Sciatic nerve (tissue), 2 donors: Measurements from ENCODE around the gene SEC31B. TPM values are rescaled to one million over a fixed set of nuclear protein-coding genes. Genes with fewer than 3 reads are reported as not detected.
A peak's percentile ranks its signal among the peaks of the same experiment; 100 is the strongest.

Experiments used
- ATAC-seq: fragments of 200-7000 bp; cut with Tn5 transposase; one replicate; pipeline ENCODE4 v1.9.1; 2020; ENCODE audit warnings: mild to moderate bottlenecking, moderate library complexity
- DNase-seq: peaks from one replicate; pipeline ENCODE4 v3.0.0-alpha.2; 2020; ENCODE audit warnings: low spot score
- intact Hi-C: fragments of 100-400 bp; cut with DNase I; formaldehyde crosslinking; loops from one replicate; pipeline ENCODE4 v1.14.2; 2022
- total RNA-seq: library from RNA; stranded (reverse); fragmentation: NEBNext Ultra II Directional; extraction: Animal tissue kit (Norgen Biotek cat#: 25700); gene quantifications from one replicate; pipeline ENCODE4 v1.2.1, GENCODE V29; 2021
- donor health status: DM: no; HTN: no; CAD: no.
- donor health status: DM: no; HTN: no; CAD: no.

Gene SEC31B
- total RNA-seq, 1 donor from 2014 or later, result 20.6 TPM

DNA sequence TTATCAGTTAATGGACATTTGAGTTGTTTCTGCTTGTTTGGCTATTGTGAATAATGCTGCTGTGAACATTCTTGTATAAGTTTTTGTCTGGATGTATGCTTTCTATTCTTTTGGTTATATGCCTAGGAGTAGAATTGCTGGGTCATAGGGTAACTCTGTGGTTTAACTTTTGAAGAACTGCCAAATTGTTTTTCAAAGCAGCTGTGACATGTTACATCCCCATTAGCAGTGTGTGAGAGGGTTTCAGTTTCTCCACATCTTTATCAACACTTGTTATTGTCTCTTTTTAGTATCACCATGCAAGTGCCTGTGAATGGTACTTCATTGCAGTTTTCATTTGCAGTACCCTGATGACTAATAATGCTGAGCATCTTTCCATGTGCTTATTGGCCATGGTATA is 12.1 kb upstream of the SEC31B start:
- intact Hi-C loops, result no loop called here
- DNase-seq, result no peak

DNA sequence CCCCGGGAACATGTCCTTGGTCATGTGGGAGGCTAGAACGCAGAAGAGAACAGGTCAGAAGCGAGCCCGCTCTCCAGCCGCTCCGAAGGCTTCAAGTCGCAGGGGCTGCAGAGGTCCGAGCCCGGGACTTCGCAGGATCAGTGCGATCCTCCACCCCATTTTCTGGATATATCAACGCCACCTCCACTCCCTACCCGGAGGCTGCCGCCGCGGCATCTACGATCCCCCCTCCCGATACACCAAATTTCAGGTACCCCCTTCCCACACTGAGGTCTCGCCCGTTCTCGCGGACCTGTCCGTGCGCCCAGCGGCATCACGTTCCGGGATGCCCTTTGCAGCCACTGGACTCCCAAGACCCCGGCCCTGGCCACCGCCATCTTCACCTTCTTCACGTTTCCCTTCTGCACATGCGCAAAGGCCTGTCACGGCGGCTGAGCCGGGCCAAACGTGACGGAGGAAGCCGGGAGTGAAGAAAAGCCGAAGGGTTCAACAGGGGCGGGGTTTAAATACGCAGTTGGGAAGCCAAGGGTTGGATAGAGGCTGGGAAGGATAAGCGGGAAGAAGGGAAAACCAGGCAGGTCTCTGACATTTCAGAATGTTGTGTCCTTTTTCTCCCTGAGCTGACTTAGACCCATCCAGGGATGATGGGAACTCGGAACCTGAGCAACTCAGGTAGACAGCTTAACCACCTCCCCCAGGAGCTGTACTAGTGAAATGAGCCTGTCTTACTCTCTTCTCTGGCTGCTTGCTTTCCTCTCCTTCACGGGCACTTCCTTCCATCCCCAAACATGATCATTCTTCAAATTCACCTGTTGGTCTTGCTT is 10.0 kb upstream of the SEC31B start, which contains the start of gene NDUFB8:
Gene NDUFB8 (minus strand): TSS at position 397 of the 824 bp plus-strand sequence. CDS start 20 bp downstream, at position 377.
- ATAC-seq, result peak; percentile 97
- intact Hi-C loops, result loop anchor here (10.0 kb wide), 1 partner anchor 195 kb away; the partner anchor contains the start of gene PKD2L1

More for the DNA sequence above, 12.1 kb upstream of the SEC31B start:
- no peak for ATAC-seq

DNA sequence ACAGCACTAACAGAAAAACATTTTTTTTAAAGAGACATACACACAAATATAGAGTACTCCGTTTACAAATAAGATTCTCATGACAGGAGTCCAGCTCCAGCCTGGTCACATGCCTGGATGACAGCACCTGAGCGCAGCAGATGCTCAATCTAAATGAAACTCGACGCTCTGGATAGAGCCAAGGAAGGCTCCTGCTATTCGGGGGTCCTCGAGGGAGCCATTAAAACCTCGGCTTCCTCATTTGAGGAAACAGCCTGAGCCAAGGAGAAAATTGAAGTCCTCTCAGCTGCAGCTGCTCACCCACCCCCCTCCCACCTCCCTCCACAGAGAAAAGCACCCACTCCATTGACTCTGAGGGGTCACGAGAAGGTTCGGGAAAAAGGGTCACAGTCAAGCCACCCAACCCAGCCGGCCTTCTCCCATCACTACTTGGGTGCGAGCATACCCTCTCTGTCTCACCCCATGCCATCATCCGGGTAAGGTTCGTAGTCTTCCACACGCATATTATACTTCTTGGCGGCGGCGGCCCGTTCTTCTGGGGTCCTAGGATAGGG is 9.3 kb upstream of the SEC31B start:
- DNase-seq, result no peak
- intact Hi-C loops, result loop anchor here (10.0 kb wide), 1 partner anchor 194 kb away; the partner anchor contains the start of gene PKD2L1
- peak; percentile 49 for ATAC-seq

More for the DNA sequence above, 10.0 kb upstream of the SEC31B start, which contains the start of gene NDUFB8:
- DNase-seq, result peak; percentile 93

DNA sequence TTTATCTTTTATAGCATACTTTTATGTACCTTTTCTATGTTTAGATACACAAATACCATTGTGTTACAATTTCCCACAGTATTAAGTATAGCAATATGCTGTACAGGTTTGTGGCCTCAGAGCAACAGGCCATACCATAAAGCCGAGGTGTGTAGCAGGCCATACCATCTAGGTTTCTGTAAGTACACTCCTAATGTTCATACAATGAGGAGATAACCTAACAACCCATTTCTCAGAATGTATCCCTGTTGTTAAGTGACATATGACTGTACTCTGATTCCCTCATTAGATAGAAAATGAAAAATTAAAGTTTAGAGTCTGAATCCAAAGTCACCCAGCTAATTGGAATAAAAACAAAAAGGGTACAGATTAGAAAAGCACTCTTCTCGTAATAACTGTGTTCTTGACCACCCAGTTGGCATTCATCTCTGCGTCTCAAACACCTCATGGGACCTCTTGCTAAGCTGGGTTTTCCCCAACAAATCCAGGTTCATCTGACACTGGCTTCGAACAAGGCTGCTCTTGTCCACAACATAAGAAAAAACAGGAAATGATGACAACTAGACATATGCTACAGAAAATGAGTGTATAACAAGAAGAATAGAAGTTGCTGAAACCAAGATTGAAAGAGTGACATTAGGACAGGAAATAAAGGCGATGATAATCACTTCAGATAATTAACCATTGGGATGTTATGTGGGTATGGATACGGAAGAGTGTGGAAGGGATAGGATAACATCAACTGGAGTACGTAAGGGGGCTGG is 8.6 kb upstream of the SEC31B start:
- intact Hi-C loops, result loop anchor here (10.0 kb wide), 1 partner anchor 194 kb away; the partner anchor contains the start of gene PKD2L1

DNA sequence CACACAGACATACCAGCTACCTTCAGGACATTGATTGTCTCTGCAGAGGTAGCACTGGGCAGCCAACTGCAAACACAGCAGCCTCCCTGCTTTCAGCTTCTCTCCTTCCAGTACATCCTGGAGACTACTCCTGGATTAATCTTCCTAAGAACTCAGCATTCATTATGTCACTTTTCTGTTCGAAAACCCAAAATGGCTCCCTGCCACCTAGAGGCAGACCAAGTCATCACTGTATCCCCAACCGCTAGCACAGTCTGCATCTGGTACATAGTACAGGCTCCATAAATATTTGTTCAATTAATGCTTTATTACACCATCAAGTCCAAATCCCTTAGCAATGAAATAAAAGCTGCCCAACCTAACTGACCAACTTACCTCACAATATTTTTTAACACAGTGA is 5.0 kb upstream of the SEC31B start:
- no peak for ATAC-seq
- DNase-seq, result no peak
- intact Hi-C loops, result loop anchor here (10.0 kb wide), 1 partner anchor 190 kb away; the partner anchor contains the start of gene PKD2L1

More for the DNA sequence above, 8.6 kb upstream of the SEC31B start:
- ATAC-seq (no peak), DNase-seq (no peak)

DNA sequence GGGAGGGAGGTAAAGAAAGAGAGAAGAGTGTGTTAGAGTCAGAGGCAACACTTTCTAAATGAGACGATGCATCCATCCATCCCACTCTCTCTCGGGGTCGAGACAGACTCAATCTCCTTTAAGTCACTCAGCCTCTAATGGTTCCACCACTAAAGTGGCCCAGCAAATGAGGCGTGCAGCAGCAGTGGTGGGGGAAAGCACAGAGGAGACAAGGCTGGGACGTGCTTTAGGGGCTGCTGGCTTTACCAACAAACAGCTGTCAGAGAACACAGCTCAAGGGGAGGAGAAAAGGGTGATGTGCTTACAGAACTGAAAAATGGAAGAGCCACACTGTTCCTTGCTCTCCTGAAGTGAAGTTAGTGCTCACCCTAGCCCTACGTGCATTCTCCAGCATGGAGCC is 4.5 kb upstream of the SEC31B start:
- ATAC-seq, result no peak
- DNase-seq, result no peak
- intact Hi-C loops, result loop anchor here (10.0 kb wide), 1 partner anchor 189 kb away; the partner anchor contains the start of gene PKD2L1

DNA sequence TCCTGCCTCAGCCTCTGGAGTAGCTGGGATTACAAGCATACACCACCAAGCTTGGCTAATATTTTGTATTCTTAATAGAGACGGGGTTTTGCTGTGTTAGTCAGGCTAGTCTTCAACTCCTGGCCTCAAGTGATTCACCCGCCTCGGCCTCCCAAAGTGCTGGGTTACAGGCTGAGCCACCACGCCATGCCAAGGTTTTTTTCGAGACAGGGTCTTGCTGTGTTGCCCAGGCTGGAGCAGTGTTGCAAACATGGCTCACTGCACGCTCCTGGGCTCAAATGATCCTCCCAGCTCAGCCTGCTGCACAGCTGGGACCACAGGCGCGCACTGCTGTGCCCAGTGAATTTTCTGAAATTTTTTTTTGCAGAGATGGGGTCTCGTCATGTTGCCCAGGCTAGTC is 3.3 kb upstream of the SEC31B start:
- intact Hi-C loops, result loop anchor here (10.0 kb wide), 1 partner anchor 188 kb away; the partner anchor contains the start of gene PKD2L1
- DNase-seq (no peak), ATAC-seq (no peak)

DNA sequence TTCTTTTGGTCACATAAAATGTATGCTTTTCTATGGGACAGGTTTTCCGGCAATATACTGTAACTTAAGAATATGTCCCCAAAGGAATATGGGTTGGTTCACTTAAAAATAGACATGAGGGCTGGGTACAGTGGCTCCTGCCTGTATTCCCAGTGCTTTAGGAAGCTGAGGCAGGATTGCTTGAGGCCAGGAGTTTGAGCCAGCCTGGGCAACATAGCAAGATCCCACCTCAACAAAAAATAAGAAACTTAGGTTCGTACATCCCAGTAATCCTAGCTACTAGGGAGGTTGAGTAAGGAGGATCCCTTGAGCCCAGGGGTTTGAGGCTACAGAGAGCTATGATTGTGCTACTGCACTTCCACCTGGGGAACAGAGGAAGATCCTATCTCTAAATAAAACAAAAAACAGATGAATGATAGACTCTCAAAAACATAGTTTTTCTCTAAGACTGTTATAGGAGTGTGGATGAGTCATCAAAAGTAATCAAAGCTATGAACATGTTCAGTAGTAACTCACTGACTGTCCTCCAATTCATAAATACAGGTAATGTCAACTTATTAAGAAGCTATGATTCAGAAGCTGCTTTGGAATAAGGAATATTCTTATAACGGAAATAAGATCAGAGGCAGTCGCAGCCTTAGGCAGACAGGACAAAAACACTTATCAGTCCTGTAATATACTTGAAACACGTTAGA is 2.6 kb upstream of the SEC31B start:
- no peak for DNase-seq
- intact Hi-C loops, result loop anchor here (10.0 kb wide), 1 partner anchor 187 kb away; the partner anchor contains the start of gene PKD2L1
- ATAC-seq, result no peak

DNA sequence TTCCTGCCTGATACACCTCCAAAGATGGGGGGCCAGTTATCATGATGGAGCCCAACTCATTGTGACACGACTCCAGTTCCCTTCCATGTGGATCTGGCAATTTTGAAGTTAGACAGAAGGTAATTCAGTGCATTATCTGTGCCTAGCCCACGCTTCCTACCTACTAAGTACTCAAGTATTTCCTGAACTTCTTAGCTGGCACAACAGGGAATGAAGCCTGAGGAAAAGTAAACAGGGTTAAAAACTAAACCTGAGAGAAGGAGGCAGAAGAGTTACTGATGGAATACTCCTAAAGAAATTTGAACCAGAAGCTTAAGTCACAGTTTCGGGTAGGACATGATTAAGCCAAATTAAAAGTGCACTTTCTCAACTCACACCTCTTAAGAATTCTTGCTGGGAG is 1.1 kb upstream of the SEC31B start:
- DNase-seq, result no peak
- intact Hi-C loops, result loop anchor here (10.0 kb wide), 1 partner anchor 186 kb away; the partner anchor contains the start of gene PKD2L1
- no peak for ATAC-seq

DNA sequence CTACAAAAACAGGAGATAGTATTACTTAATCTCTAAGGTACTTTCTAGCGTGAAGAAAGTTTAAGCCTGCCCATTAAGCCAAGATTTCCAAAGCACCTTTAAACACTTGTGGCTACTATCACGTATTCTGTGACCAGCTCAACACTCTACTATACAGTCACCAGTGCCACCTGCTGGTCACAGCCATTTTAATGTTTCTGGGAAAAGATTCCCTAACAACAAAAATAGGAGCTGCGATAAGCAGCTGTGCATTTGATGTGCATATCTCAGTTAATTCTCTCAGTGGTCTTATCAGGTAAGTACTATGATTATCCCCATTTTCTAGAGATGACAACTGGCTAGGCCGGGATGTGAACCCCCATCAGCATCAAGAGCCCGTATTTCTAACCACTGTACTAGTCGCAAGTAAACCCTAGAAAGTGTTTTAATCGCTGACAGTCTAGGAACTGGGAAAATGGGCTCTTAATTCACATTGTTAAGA is 860 bp downstream of the SEC31B start:
- intact Hi-C loops, result loop anchor here (10.0 kb wide), 1 partner anchor 84 kb away; no protein-coding TSS in a partner anchor
- DNase-seq, result peak; percentile 82

DNA sequence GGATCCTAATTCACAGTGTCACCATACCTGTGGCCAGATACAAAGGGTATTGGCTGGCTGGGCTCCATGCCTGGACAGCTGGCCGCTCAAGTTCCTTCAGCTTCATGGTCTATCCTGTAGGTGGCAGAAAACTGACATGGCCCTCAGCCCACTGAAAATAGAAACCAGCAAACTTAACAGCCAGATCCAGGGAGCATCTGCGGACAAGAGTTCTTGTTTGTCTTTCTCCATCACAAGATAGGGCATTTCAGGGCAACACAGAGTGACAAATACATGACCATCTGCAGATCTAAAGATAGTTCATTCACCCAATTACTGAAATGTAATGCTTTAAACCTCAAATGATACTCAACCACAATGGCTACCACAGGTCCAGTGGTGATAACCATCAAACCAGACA is 2.8 kb downstream of the SEC31B start:
- DNase-seq, result no peak
- ATAC-seq, result no peak
- intact Hi-C loops, result loop anchor here (10.0 kb wide), 1 partner anchor 82 kb away; no protein-coding TSS in a partner anchor

More for the DNA sequence above, 860 bp downstream of the SEC31B start:
- peak; percentile 83 for ATAC-seq

DNA sequence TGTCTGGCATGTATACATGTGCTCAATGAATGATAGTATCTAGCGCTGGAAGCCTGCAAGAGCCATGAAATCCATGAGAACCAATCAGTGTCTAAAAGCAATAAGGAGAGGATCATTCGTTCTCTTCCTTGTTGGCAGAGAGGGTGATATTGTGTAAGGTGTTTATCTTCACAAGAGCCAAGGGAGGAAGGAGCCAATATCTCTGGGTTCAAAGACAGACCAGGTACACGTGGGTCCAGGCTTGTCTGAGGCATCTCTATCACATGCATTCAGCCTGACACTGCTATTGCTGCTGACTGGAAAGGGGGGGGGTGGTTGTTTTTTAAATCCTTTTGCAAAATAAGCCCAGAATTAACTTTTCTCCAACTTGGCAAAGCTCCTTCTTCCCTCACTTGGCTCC is 4.0 kb downstream of the SEC31B start:
- no peak for DNase-seq
- intact Hi-C loops, result loop anchor here (10.0 kb wide), 1 partner anchor 81 kb away; no protein-coding TSS in a partner anchor
- no peak for ATAC-seq

DNA sequence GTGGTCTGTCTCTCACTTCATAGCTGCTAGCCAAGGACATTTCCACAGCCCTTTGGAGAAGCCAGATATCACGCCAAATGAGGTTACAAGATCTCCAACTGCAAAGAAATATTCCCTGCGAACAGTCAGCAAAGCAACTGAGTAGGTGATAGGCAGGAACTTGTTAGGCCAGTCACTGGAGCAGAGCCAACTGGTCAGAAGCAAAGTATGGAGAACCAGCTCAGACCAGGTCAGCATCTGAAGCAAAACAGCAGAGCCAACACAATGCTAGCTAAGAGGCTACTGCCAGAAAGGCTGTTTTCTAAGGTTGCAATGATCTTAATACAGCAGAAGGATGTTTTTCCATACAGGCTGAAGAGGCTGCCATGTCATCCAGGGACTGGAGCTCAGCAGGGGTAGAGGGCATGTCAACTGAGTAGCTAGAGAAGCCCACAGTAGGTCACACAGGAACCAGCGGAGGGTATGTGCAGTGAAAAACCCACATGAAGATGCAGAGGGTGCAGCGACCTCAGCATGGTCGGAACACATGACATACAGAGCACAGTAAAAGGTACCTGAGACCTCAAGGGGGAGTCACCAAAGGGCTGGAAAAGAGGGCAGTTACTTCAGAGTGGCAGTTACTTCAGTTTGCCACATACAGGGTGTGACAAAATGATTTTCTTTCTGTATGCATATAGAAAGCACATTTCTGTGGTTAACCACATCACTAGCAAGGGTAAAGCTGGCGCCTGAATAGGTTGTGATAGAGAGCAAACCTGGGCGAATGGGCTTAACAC is 8.9 kb downstream of the SEC31B start:
- DNase-seq (no peak), ATAC-seq (no peak)
- intact Hi-C loops, result loop anchor here (10.0 kb wide), 1 partner anchor 76 kb away; no protein-coding TSS in a partner anchor

DNA sequence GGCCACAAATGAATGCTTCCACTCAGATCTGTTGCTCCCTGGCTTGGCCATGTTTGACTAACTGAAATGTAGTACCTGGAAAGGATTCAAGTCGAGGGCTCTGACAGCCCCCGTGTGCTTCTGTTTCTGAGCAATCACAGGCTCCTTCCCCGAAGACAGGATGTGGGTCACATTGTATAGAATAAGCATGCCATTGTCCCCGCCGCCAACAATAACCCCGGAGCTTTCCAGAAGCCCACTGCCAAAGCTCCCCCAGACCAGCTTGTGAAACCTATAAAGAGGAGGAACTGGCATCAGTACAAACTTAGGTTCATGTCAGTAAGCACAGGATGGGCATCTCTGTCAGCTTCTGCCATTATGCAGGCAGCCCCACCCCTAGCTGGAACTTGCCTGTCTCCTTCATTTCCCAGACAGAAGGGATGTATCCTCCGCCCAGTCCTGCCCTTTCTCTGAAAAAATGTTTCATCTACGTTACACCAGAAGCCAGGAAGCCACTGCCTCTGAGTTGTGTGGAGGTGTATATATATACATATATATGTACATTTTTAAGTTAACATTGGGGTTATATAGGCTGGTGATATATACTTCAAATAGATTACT is 10.3 kb downstream of the SEC31B start:
- intact Hi-C loops, result no loop called here
- DNase-seq, result no peak

DNA sequence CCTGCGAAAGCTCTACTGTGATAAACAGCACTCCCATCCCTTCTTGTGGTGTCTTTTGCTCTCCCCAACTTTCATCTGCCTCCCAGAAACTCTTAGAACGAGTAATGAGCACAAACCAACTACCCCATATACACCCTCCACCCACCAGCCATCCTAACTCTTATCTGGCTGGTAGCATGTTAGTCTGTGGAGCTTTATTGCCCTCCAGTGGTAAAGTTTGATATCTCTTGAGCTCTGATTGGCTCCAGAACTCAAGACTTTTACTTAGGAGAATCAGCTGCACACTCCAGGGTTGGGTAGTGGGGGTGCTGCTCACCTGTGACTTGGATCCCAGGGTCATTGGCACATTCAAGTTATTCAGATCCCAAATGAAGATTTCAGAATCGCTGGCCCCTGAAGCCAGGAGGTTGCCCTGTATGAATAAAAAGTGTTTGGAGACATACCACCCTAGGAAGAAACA is 10.9 kb downstream of the SEC31B start:
- intact Hi-C loops, result no loop called here
- ATAC-seq (no peak), DNase-seq (no peak)

More for the DNA sequence above, 10.3 kb downstream of the SEC31B start:
- no peak for ATAC-seq

DNA sequence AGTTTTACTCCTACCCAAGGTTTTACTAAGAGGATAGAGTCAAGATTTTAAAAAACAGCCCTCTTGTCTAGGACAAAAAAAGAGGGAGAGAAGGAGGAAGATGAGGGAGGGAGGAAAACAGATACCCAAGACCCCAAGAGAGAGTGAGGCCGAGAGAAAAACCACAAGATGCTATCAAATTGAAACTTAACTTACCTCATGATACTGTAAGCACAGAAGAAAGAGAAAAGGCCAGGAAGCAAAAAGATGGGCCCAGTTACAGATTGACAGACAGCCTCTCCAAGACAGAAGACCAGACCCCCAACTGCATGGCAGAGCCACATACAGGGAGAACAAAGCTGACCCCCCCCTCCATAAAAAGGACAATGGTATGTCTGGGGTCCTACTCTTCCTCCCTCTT is 11.4 kb downstream of the SEC31B start:
- ATAC-seq (no peak), DNase-seq (no peak)
- intact Hi-C loops, result no loop called here

DNA sequence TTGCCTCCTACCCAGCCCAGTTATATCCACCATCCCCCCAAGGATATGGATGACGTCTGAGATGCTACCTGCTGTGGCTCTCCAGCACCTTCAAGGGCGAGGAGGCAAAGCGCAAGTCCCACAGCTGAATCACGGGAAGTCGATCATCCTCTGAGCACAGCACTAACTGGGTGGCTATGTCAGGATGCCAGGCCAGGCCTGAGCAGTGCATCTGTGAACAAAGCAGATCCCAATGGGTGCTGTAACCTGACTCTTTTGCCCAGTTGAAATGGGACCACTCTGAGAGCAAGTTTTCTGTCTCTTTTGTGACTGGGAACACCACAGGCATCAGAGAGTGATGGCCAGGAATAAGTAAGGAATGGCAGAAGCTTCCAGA is 12.3 kb downstream of the SEC31B start:
- intact Hi-C loops, result no loop called here
- no peak for DNase-seq
- ATAC-seq, result no peak
